IMR-90 (cell line): Measurements from ENCODE around the gene PLEKHB1. TPM values are rescaled to one million over a fixed set of nuclear protein-coding genes. Genes with fewer than 3 reads are reported as not detected.

Experiments
- ATAC-seq: fragments of 200-7000 bp; cut with Tn5 transposase; 2 replicates; pipeline ENCODE4 v1.9.1; 2020; ENCODE audit warnings: low read depth, mild to moderate bottlenecking, moderate library complexity
- BruUV-seq: library from RNA; stranded (reverse); fragments of 400-500 nt; replicated peaks from 2 replicates; lab custom pipeline; 2021; lab: Mats Ljungman, UMichigan
- CTCF ChIA-PET: fragments of 300-600 bp; formaldehyde crosslinking; extraction: SDS; loops from one replicate; lab custom pipeline; 2021; ENCODE audit warnings: antibody characterized with exemption; lab: Yijun Ruan, JAX
- POLR2A ChIA-PET: fragments of 300-600 bp; sonication (Branson Sonifier 250); formaldehyde crosslinking; loops from one replicate; lab custom pipeline; 2022; ENCODE audit warnings: antibody characterized with exemption; ENCODE audit not compliant: unreplicated experiment; lab: Charles Lee
- DNase-seq: peaks from one replicate; pipeline ENCODE4 v3.0.0; 2013
- H2AFZ ChIP-seq: replicated peaks from 2 replicates; pipeline ENCODE3; 2013; ENCODE audit warnings: low read length, mild to moderate bottlenecking; ENCODE audit not compliant: poor library complexity
- H2AK5ac ChIP-seq: 2 replicates; pipeline ENCODE4 v1.6.1; 2013; ENCODE audit warnings: low read depth, low read length, inconsistent platforms
- H2AK9ac ChIP-seq: replicated peaks from 2 replicates; pipeline ENCODE3; 2013; ENCODE audit warnings: mild to moderate bottlenecking, low read depth, low read length, moderate library complexity; ENCODE audit not compliant: poor library complexity
- H2BK120ac ChIP-seq: 2 replicates; pipeline ENCODE4 v1.6.1; 2013; ENCODE audit warnings: low read depth, low read length, inconsistent platforms
- H2BK15ac ChIP-seq: 3 replicates; pipeline ENCODE4 v1.6.1; 2013; ENCODE audit warnings: low read depth, low read length, inconsistent platforms
- H2BK20ac ChIP-seq: 2 replicates; pipeline ENCODE4 v1.6.1; 2013; ENCODE audit warnings: low read depth, mild to moderate bottlenecking, inconsistent platforms, low read length, moderate library complexity
- H2BK5ac ChIP-seq: 2 replicates; pipeline ENCODE4 v1.6.1; 2013; ENCODE audit warnings: mild to moderate bottlenecking, low read depth, low read length, inconsistent platforms; ENCODE audit not compliant: poor library complexity, severe bottlenecking
- H3K14ac ChIP-seq: replicated peaks from 2 replicates; pipeline ENCODE4 v1.6.1; 2013; ENCODE audit warnings: low read depth, low read length, inconsistent platforms
- H3K18ac ChIP-seq: 2 replicates; pipeline ENCODE4 v1.6.1; 2013; ENCODE audit warnings: low read depth, low read length, control low read depth
- H3K23ac ChIP-seq: 2 replicates; pipeline ENCODE4 v1.6.1; 2013; ENCODE audit warnings: low read depth, low read length, inconsistent platforms
- H3K27ac ChIP-seq: 2 replicates; pipeline ENCODE4 v1.5.1; 2013; ENCODE audit warnings: mild to moderate bottlenecking, control low read depth, low read length; ENCODE audit not compliant: insufficient read depth
- H3K27me3 ChIP-seq: 2 replicates; pipeline ENCODE4 v1.6.1; 2013; ENCODE audit warnings: low read length; ENCODE audit not compliant: control insufficient read depth, insufficient read depth
- H3K36me3 ChIP-seq: 2 replicates; pipeline ENCODE4 v1.6.1; 2013; ENCODE audit warnings: low read length, mixed read lengths; ENCODE audit not compliant: control insufficient read depth, insufficient read depth
- H3K4ac ChIP-seq: 2 replicates; pipeline ENCODE4 v1.6.1; 2013; ENCODE audit warnings: low read depth, low read length, inconsistent platforms
- H3K4me1 ChIP-seq: 2 replicates; pipeline ENCODE4 v1.6.1; 2013; ENCODE audit warnings: low read length, mixed read lengths; ENCODE audit not compliant: control insufficient read depth, insufficient read depth
- H3K4me2 ChIP-seq: 2 replicates; pipeline ENCODE4 v1.6.1; 2013; ENCODE audit warnings: low read depth, mild to moderate bottlenecking, control low read depth, low read length, moderate library complexity
- H3K4me3 ChIP-seq: 2 replicates; pipeline ENCODE4 v1.5.1; 2013; ENCODE audit warnings: low read depth, mild to moderate bottlenecking, control low read depth, low read length, moderate library complexity; ENCODE audit not compliant: insufficient read depth
- H3K56ac ChIP-seq: 2 replicates; pipeline ENCODE4 v1.6.1; 2013; ENCODE audit warnings: low read length, inconsistent platforms; ENCODE audit not compliant: insufficient read depth; ENCODE audit errors: extremely low read depth
- H3K79me1 ChIP-seq, 2 experiments: 2 replicates each; pipeline ENCODE4 v1.6.1; 2013; ENCODE audit warnings: low read length in 2 of 2, inconsistent platforms in 1 of 2, low read depth in 1 of 2
- H3K9ac ChIP-seq: 2 replicates; pipeline ENCODE4 v1.6.1; 2013; ENCODE audit warnings: low read depth, low read length, control low read depth
- H3K9me1 ChIP-seq: 2 replicates; pipeline ENCODE4 v1.6.1; 2013; ENCODE audit warnings: low read length, inconsistent platforms; ENCODE audit not compliant: insufficient read depth
- H3K9me3 ChIP-seq: 2 replicates; pipeline ENCODE4 v1.6.1; 2013; ENCODE audit warnings: low read length; ENCODE audit not compliant: control insufficient read depth, insufficient read depth
- H4K20me1 ChIP-seq: 2 replicates; pipeline ENCODE4 v1.6.1; 2013; ENCODE audit warnings: low read length, inconsistent platforms; ENCODE audit not compliant: insufficient read depth
- H4K5ac ChIP-seq: 2 replicates; pipeline ENCODE4 v1.6.1; 2013; ENCODE audit warnings: mild to moderate bottlenecking, low read depth, low read length, control low read depth
- H4K8ac ChIP-seq, 2 experiments: 2 replicates each; pipeline ENCODE4 v1.6.1; 2013; ENCODE audit warnings: low read depth in 2 of 2, low read length in 2 of 2, control low read depth in 1 of 2, inconsistent platforms in 1 of 2
- H4K91ac ChIP-seq: 2 replicates; pipeline ENCODE4 v1.6.1; 2013; ENCODE audit warnings: low read depth, low read length, inconsistent platforms; ENCODE audit not compliant: insufficient read depth
- BHLHE40 ChIP-seq: fragments of 150-350 bp; IDR thresholded peaks from 2 replicates; pipeline ENCODE4 v1.6.1; 2016; ENCODE audit warnings: mild to moderate bottlenecking, low read depth, low read length
- CEBPB ChIP-seq: IDR thresholded peaks from 2 replicates; pipeline ENCODE4 v1.6.1; 2012; ENCODE audit warnings: low read depth, low read length, improper control_type of control experiment
- CHD1 ChIP-seq: IDR thresholded peaks from 2 replicates; pipeline ENCODE4 v1.6.1; 2012; ENCODE audit warnings: low read depth, low read length, improper control_type of control experiment
- ELK1 ChIP-seq: fragments of 150-350 bp; IDR thresholded peaks from 2 replicates; pipeline ENCODE4 v1.6.1; 2016; ENCODE audit warnings: low read depth, mild to moderate bottlenecking, low read length, moderate library complexity, borderline replicate concordance
- FOS ChIP-seq: fragments of 150-350 bp; IDR thresholded peaks from 2 replicates; pipeline ENCODE4 v1.6.1; 2016; ENCODE audit warnings: low read depth, low read length
- MAFK ChIP-seq: IDR thresholded peaks from 2 replicates; pipeline ENCODE4 v1.6.1; 2012; ENCODE audit warnings: low read depth, low read length, improper control_type of control experiment
- MAZ ChIP-seq: IDR thresholded peaks from 2 replicates; pipeline ENCODE4 v1.6.1; 2012; ENCODE audit warnings: low read depth, mild to moderate bottlenecking, low read length, improper control_type of control experiment, moderate library complexity, borderline replicate concordance
- MXI1 ChIP-seq: IDR thresholded peaks from 2 replicates; pipeline ENCODE4 v1.6.1; 2012; ENCODE audit warnings: low read depth, mild to moderate bottlenecking, low read length, moderate library complexity, borderline replicate concordance
- NFE2L2 ChIP-seq: fragments of 150-350 bp; IDR thresholded peaks from 2 replicates; pipeline ENCODE4 v1.6.1; 2016; ENCODE audit warnings: low read depth, mild to moderate bottlenecking, low read length
- POLR2A ChIP-seq: IDR thresholded peaks from 2 replicates; pipeline ENCODE4 v1.6.1; 2012; ENCODE audit warnings: mild to moderate bottlenecking, low read depth, low read length
- RAD21 ChIP-seq: IDR thresholded peaks from 2 replicates; pipeline ENCODE4 v1.6.1; 2012; ENCODE audit warnings: low read length, improper control_type of control experiment
- RCOR1 ChIP-seq: IDR thresholded peaks from 2 replicates; pipeline ENCODE4 v1.6.1; 2012; ENCODE audit warnings: mild to moderate bottlenecking, low read length, improper control_type of control experiment; ENCODE audit not compliant: insufficient replicate concordance
- RFX5 ChIP-seq: IDR thresholded peaks from 2 replicates; pipeline ENCODE4 v1.8.0; 2012; ENCODE audit warnings: low read depth, mild to moderate bottlenecking, low read length, moderate library complexity
- SMC3 ChIP-seq: fragments of 150-350 bp; IDR thresholded peaks from 2 replicates; pipeline ENCODE4 v1.6.1; 2016; ENCODE audit warnings: low read depth, mild to moderate bottlenecking, antibody characterized with exemption, low read length, moderate library complexity
- USF2 ChIP-seq: fragments of 150-350 bp; IDR thresholded peaks from 2 replicates; pipeline ENCODE4 v1.6.1; 2017; ENCODE audit warnings: mild to moderate bottlenecking, antibody characterized with exemption, low read length, low read depth
- WGBS, 2 experiments: methylation state at CpG; one replicate each; pipeline versions ENCODE4 v1.1.5 to v1.1.7; 2013; ENCODE audit warnings: missing lambda C conversion rate in 2 of 2; ENCODE audit not compliant: insufficient read length in 1 of 2; ENCODE audit errors: extremely low coverage in 2 of 2; 5-methylcytosine and 5-hydroxymethylcytosine counted together
- dilution Hi-C: fragments of 300-500 bp; cut with HindIII; formaldehyde crosslinking; loops from one replicate; pipeline ENCODE4 v1.14.3; 2018; ENCODE audit warnings: low sequenced_read_pairs; ENCODE audit not compliant: unreplicated experiment
- in situ Hi-C: fragments of 300-500 bp; cut with MboI; formaldehyde crosslinking; loops from 3 replicates; pipeline ENCODE4 v1.14.3; 2019; ENCODE audit warnings: low sequenced_read_pairs, inconsistent platforms, mixed read lengths
- intact Hi-C: fragments of 100-400 bp; cut with micrococcal nuclease; formaldehyde crosslinking; loops from 2 replicates; pipeline ENCODE4 v1.10.0; 2022
- polyA plus RNA-seq, 3 experiments: library from polyadenylated mRNA; depleted of rRNA; stranded (reverse); fragments of >200 nt; gene quantifications; 2 replicates each; pipeline ENCODE4 v1.2.3, GENCODE V29; 2012; ENCODE audit warnings: low replicate concordance in 1 of 3
- total RNA-seq: library from RNA; depleted of rRNA; stranded (reverse); fragments of >200 nt; gene quantifications from 2 replicates; pipeline ENCODE4 v1.2.3, GENCODE V29; 2012
- TF ChIP-seq, protein P1 (sequence below): conservative IDR thresholded peaks from 2 replicates; pipeline ENCODE4 v1.5.1; 2012; ENCODE audit warnings: mild to moderate bottlenecking, low read depth, low read length, improper control_type of control experiment

PLEKHB1 gene
- total and polyA plus RNA-seq, 2 of the 4 experiments (the other 2 are of a cell fraction), result 0.36 to 0.86 TPM

DNA sequence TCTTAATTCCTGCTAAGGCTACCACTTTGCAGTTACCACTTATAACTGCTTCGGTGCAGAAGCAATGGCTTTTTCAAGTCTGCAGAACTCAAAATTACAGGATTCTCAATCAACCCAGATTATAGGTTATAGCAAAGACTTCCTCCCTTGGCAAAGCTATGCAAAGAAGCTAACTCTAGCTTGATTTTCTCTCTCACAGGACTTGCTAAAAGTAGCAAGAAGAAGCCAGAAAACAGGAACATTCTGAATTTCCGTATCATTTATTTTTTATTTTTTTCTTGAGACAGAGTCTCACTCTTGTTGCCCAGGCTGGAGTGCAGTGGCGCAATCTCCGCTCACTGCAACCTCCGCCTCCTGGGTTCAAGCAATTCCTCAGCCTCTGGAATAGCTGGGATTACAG lies 10.7 kb upstream of the PLEKHB1 start:
- Histone ChIP-seq H3K27ac (no peak overlapping the region), H3K79me1 (no peaks in the 10 kb centered on the region), H4K20me1 (no peaks in the 10 kb centered on the region), H2BK15ac (no peak overlapping the region), H2BK120ac (no peak overlapping the region), H3K9me1 (no peaks in the 10 kb centered on the region), H3K27me3 (peaks cover 15% of the 10 kb centered on the region), H2AK9ac (no peak overlapping the region), H3K23ac (no peak overlapping the region), H2BK5ac (no peak overlapping the region), H3K36me3 (no peaks in the 10 kb centered on the region), H3K9ac (no peak overlapping the region), H2AK5ac (no peak overlapping the region), H2AFZ (no peak overlapping the region), H4K91ac (no peak overlapping the region), H3K9me3 (no peaks in the 10 kb centered on the region), H3K14ac (no peak overlapping the region), H4K8ac (no peak overlapping the region), H3K4me3 (no peak overlapping the region), H3K18ac (no peak overlapping the region), H3K4me2 (no peak overlapping the region), H3K4ac (no peak overlapping the region), H4K5ac (no peak overlapping the region), H2BK20ac (no peak overlapping the region), H3K56ac (no peak overlapping the region), H3K4me1 (no peaks in the 10 kb centered on the region)
- POLR2A ChIA-PET, result no interaction called here
- intact Hi-C loops, result no loop called here
- ATAC-seq, result no peak
- 80% methylated on average over 3 of the region's 5 CpGs; no CpG with 5 or more reads in 1 of the 2 experiments for WGBS, 2 experiments
- TF ChIP-seq SMC3 (no peak), FOS (no peak), CHD1 (no peak), USF2 (no peak), ELK1 (no peak), CEBPB (no peak), RCOR1 (no peak), BHLHE40 (no peak), NFE2L2 (no peak), RAD21 (no peak), MAZ (no peak), POLR2A (no peak), MXI1 (no peak), RFX5 (no peak), MAFK (no peak)
- TF ChIP-seq, protein P1, sequence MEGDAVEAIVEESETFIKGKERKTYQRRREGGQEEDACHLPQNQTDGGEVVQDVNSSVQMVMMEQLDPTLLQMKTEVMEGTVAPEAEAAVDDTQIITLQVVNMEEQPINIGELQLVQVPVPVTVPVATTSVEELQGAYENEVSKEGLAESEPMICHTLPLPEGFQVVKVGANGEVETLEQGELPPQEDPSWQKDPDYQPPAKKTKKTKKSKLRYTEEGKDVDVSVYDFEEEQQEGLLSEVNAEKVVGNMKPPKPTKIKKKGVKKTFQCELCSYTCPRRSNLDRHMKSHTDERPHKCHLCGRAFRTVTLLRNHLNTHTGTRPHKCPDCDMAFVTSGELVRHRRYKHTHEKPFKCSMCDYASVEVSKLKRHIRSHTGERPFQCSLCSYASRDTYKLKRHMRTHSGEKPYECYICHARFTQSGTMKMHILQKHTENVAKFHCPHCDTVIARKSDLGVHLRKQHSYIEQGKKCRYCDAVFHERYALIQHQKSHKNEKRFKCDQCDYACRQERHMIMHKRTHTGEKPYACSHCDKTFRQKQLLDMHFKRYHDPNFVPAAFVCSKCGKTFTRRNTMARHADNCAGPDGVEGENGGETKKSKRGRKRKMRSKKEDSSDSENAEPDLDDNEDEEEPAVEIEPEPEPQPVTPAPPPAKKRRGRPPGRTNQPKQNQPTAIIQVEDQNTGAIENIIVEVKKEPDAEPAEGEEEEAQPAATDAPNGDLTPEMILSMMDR, result no peak
- CTCF ChIA-PET, result interaction anchor here (1.5 to 2.3 kb wide), 2 partner anchors 10 to 26 kb away, joined by 4 to 9 read pairs; no protein-coding TSS in a partner anchor
- no TSS peak for BruUV-seq
- in situ Hi-C loops, result no loop called here
- no peak for DNase-seq
- dilution Hi-C loops, result no loop called here
